Esophagus muscularis mucosa (tissue), 4 donors: ENCODE measurements around the gene PEA15.

ENCODE experiments used
- CTCF ChIP-seq, 3 experiments: fragments of 200-600 bp in 2 of 3; fragments of 450-650 bp in 1 of 3; sonication (generic) in 2 of 3; IDR thresholded peaks; one replicate each; pipeline ENCODE4 v1.5.1; 2017 to 2019; ENCODE audit warnings: antibody characterized with exemption in 3 of 3, mild to moderate bottlenecking in 2 of 3, moderate library complexity in 1 of 3
- EP300 ChIP-seq: sonication (generic); formaldehyde crosslinking; IDR thresholded peaks from one replicate; pipeline ENCODE4 v1.6.1; 2017; ENCODE audit warnings: antibody characterized with exemption
- POLR2A ChIP-seq: fragments of 450-650 bp; IDR thresholded peaks from one replicate; pipeline ENCODE4 v1.6.1; 2017; ENCODE audit warnings: antibody characterized with exemption, moderate library complexity, mild to moderate bottlenecking, low read depth
- POLR2AphosphoS5 ChIP-seq, 2 donors: sonication (generic); formaldehyde crosslinking; IDR thresholded peaks; one replicate each; pipeline ENCODE4 v1.6.1; 2017; ENCODE audit warnings: antibody characterized with exemption in 2 of 2

GRCh38 chr1:160161965-160162705 is 43.0 kb upstream of the PEA15 start:
- TF ChIP-seq CTCF (IDR thresholded peaks at IDR 0.05) = peak; percentile 36 to 49 (median 47)
- TF ChIP-seq POLR2AphosphoS5 (IDR thresholded peaks at IDR 0.05) = no peak
- no peak for TF ChIP-seq POLR2A
- no peak for TF ChIP-seq EP300
